ENCODE measurements around the gene CEP112. TPM values are rescaled to one million over a fixed set of nuclear protein-coding genes. Genes with fewer than 3 reads are reported as not detected.
"Not testable (repeated sequence)": the region's sequence is repeated elsewhere in the genome, so short reads cannot be mapped to it uniquely, and the experiment has no call there.

Gene CEP112
- total RNA-seq, 1 experiment from 2014 or later = 6.1 TPM

DNA sequence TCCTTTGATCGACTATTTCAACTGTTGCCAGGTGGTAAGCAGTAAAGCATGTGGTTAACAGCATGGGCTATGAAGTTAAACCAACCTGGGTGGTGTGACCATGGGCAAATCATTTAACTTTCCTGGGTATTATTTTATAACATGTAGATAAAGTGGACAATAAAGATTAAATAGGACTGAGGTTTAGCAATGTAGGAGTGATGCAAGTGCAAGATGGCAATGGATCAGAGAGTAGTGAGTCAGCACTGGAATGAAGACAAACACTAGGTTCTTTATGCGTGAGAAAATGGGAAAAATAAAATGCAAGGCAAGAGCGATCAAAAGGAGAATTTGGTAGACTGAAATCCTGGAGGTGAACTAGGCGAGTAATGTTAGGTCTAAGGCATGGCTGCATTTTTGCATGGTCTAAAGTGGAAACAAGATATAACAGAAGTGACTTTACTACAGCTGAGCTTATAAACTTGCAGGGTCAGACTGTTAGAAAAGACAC lies 408.0 kb downstream of the CEP112 start:
- Mint-ChIP-seq H3K36me3 (no peaks in the 10 kb centered on the region), H3K27ac (no peak overlapping the region; the same call in 1 of the 2 replicates), H3K9me3 (peaks cover 17% of the 10 kb centered on the region), H3K4me1 (peaks cover 8% of the 10 kb centered on the region), H3K27me3 (ENCODE audit: low read depth) (no peaks in the 10 kb centered on the region), H3K4me3 (no peak overlapping the region)
- ATAC-seq (no peak), DNase-seq (ENCODE audit: low spot score) (no peak)
- peak; percentile 93 for TF ChIP-seq GABPB1 (CRISPR knock-in tag; IDR thresholded peaks at IDR 0.05)
- TF ChIP-seq RORB (CRISPR knock-in tag; IDR thresholded peaks at IDR 0.05) = no peak
- ChIA-PET POLR2A (no interaction called here), CTCF (interaction anchor here (0.9 kb wide), 1 partner anchor 14 kb away, joined by 3 read pairs; no protein-coding TSS in a partner anchor)

DNA sequence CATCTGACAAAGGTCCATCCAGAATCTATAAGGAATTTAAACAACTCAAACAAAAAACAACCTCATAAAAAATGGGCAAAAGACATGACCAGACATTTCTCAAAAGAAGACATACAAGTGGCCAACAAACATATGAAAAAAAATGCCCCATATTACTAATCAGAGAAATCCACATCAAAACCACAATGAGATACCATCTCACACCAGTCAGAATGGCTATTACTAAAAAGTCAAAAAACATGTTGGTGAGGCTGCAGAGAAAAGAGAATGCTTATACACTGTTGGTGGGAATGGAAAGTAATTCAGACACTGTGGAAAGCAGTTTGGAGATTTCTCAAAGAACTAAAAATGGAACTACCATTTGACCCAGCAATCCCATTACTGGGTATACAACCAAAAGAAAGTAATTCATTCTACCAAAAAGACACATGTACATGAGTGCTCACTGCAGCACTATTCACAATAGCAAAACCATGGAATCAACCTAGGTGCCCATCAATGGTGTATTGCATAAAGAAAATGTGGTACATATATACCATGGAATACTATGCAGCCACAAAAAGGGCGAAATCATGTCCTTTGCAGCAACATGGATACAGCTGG lies 409.7 kb downstream of the CEP112 start:
- POLR2A ChIA-PET; H3K4me3 Mint-ChIP-seq; DNase-seq (ENCODE audit: low spot score); CTCF ChIA-PET; H3K4me1 Mint-ChIP-seq; H3K27ac Mint-ChIP-seq; H3K27me3 Mint-ChIP-seq (ENCODE audit: low read depth); H3K36me3 Mint-ChIP-seq; ATAC-seq: not testable (repeated sequence)
- peaks cover 19% of the 10 kb centered on the region for H3K9me3 Mint-ChIP-seq

DNA sequence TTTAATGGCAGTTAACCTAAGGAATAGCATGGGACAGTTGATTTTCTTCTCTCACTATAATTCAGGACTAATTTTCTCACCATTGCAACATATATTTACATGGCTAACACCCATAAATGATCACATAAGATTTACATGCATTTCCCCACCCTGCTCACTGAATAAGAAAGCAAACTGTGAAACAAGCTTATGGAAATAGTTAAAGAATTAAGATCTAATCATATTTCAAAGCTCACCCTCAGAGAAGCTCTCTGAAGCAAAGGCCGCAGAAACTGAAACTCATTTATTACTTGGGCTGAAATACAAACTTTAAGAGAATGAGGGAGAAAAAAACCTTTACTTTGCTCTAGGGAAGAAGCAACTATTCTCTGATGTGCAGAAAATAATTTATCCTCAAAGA lies 411.8 kb downstream of the CEP112 start:
- no peaks in the 10 kb centered on the region for H3K27me3 Mint-ChIP-seq (ENCODE audit: low read depth)
- no peak overlapping the region for H3K27ac Mint-ChIP-seq
- TF ChIP-seq EMX1 (CRISPR knock-in tag; IDR thresholded peaks at IDR 0.05) (no peak), PRRX2 (CRISPR knock-in tag; IDR thresholded peaks at IDR 0.05) (no peak), TEAD1 (CRISPR knock-in tag; IDR thresholded peaks at IDR 0.05) (no peak), NFE2L1 (CRISPR knock-in tag; IDR thresholded peaks at IDR 0.05) (no peak), RORB (CRISPR knock-in tag; IDR thresholded peaks at IDR 0.05) (no peak), SMAD4 (CRISPR knock-in tag; IDR thresholded peaks at IDR 0.05) (no peak)
- TF ChIP-seq, protein P1, sequence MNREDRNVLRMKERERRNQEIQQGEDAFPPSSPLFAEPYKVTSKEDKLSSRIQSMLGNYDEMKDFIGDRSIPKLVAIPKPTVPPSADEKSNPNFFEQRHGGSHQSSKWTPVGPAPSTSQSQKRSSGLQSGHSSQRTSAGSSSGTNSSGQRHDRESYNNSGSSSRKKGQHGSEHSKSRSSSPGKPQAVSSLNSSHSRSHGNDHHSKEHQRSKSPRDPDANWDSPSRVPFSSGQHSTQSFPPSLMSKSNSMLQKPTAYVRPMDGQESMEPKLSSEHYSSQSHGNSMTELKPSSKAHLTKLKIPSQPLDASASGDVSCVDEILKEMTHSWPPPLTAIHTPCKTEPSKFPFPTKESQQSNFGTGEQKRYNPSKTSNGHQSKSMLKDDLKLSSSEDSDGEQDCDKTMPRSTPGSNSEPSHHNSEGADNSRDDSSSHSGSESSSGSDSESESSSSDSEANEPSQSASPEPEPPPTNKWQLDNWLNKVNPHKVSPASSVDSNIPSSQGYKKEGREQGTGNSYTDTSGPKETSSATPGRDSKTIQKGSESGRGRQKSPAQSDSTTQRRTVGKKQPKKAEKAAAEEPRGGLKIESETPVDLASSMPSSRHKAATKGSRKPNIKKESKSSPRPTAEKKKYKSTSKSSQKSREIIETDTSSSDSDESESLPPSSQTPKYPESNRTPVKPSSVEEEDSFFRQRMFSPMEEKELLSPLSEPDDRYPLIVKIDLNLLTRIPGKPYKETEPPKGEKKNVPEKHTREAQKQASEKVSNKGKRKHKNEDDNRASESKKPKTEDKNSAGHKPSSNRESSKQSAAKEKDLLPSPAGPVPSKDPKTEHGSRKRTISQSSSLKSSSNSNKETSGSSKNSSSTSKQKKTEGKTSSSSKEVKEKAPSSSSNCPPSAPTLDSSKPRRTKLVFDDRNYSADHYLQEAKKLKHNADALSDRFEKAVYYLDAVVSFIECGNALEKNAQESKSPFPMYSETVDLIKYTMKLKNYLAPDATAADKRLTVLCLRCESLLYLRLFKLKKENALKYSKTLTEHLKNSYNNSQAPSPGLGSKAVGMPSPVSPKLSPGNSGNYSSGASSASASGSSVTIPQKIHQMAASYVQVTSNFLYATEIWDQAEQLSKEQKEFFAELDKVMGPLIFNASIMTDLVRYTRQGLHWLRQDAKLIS (CRISPR knock-in tag; IDR thresholded peaks at IDR 0.05; ENCODE audit: borderline replicate concordance) = no peak
- TF ChIP-seq, protein P2, sequence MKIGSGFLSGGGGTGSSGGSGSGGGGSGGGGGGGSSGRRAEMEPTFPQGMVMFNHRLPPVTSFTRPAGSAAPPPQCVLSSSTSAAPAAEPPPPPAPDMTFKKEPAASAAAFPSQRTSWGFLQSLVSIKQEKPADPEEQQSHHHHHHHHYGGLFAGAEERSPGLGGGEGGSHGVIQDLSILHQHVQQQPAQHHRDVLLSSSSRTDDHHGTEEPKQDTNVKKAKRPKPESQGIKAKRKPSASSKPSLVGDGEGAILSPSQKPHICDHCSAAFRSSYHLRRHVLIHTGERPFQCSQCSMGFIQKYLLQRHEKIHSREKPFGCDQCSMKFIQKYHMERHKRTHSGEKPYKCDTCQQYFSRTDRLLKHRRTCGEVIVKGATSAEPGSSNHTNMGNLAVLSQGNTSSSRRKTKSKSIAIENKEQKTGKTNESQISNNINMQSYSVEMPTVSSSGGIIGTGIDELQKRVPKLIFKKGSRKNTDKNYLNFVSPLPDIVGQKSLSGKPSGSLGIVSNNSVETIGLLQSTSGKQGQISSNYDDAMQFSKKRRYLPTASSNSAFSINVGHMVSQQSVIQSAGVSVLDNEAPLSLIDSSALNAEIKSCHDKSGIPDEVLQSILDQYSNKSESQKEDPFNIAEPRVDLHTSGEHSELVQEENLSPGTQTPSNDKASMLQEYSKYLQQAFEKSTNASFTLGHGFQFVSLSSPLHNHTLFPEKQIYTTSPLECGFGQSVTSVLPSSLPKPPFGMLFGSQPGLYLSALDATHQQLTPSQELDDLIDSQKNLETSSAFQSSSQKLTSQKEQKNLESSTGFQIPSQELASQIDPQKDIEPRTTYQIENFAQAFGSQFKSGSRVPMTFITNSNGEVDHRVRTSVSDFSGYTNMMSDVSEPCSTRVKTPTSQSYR (CRISPR knock-in tag; IDR thresholded peaks at IDR 0.05) = no peak
- ChIA-PET CTCF (no interaction called here), POLR2A (no interaction called here)
- no peaks in the 10 kb centered on the region for H3K36me3 Mint-ChIP-seq
- H3K4me1 Mint-ChIP-seq = peaks cover 3% of the 10 kb centered on the region; the same call in 1 of the 2 replicates
- DNase-seq (ENCODE audit: low spot score) (no peak), ATAC-seq (no peak)
- H3K9me3 Mint-ChIP-seq = peaks cover 23% of the 10 kb centered on the region
- no peak overlapping the region for H3K4me3 Mint-ChIP-seq

DNA sequence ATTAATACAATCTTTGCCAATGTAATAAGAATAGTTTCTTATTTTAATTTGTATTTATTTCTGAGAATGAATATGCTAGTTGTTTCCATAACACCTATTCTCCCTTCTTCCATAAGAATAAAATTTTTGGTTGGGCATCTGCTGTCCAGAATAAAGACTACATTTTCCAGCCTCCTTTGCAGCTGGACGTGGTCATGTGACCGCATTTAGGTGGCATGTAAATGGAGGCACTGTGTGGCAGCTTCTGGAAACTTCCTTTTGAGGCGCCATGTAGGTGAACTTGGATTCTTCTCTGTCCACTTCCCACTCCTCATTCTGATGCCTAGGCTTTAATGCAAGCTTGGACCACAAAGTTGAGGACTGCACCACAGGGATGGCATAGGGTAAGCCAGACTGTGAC lies 415.0 kb downstream of the CEP112 start:
- ChIA-PET POLR2A (no interaction called here), CTCF (no interaction called here)
- ATAC-seq (no peak), DNase-seq (ENCODE audit: low spot score) (no peak)
- H3K27ac Mint-ChIP-seq = no peak overlapping the region
- no peaks in the 10 kb centered on the region for H3K27me3 Mint-ChIP-seq (ENCODE audit: low read depth)
- H3K9me3 Mint-ChIP-seq = peaks cover 16% of the 10 kb centered on the region
- peaks cover 20% of the 10 kb centered on the region for H3K4me1 Mint-ChIP-seq
- TF ChIP-seq, protein P3, sequence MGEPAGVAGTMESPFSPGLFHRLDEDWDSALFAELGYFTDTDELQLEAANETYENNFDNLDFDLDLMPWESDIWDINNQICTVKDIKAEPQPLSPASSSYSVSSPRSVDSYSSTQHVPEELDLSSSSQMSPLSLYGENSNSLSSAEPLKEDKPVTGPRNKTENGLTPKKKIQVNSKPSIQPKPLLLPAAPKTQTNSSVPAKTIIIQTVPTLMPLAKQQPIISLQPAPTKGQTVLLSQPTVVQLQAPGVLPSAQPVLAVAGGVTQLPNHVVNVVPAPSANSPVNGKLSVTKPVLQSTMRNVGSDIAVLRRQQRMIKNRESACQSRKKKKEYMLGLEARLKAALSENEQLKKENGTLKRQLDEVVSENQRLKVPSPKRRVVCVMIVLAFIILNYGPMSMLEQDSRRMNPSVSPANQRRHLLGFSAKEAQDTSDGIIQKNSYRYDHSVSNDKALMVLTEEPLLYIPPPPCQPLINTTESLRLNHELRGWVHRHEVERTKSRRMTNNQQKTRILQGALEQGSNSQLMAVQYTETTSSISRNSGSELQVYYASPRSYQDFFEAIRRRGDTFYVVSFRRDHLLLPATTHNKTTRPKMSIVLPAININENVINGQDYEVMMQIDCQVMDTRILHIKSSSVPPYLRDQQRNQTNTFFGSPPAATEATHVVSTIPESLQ (CRISPR knock-in tag; IDR thresholded peaks at IDR 0.05) = no peak
- TF ChIP-seq, protein P4, sequence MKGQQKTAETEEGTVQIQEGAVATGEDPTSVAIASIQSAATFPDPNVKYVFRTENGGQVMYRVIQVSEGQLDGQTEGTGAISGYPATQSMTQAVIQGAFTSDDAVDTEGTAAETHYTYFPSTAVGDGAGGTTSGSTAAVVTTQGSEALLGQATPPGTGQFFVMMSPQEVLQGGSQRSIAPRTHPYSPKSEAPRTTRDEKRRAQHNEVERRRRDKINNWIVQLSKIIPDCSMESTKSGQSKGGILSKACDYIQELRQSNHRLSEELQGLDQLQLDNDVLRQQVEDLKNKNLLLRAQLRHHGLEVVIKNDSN (CRISPR knock-in tag; IDR thresholded peaks at IDR 0.05) = peak; percentile 73
- TF ChIP-seq ZBTB21 (CRISPR knock-in tag; IDR thresholded peaks at IDR 0.05; ENCODE audit: borderline replicate concordance) (no peak), IRF2 (CRISPR knock-in tag; IDR thresholded peaks at IDR 0.05; ENCODE audit: borderline replicate concordance, low read depth) (no peak)
- TF ChIP-seq, protein P5, sequence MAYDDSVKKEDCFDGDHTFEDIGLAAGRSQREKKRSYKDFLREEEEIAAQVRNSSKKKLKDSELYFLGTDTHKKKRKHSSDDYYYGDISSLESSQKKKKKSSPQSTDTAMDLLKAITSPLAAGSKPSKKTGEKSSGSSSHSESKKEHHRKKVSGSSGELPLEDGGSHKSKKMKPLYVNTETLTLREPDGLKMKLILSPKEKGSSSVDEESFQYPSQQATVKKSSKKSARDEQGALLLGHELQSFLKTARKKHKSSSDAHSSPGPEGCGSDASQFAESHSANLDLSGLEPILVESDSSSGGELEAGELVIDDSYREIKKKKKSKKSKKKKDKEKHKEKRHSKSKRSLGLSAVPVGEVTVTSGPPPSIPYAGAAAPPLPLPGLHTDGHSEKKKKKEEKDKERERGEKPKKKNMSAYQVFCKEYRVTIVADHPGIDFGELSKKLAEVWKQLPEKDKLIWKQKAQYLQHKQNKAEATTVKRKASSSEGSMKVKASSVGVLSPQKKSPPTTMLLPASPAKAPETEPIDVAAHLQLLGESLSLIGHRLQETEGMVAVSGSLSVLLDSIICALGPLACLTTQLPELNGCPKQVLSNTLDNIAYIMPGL (CRISPR knock-in tag; IDR thresholded peaks at IDR 0.05) = no peak
- TF ChIP-seq, protein P6, sequence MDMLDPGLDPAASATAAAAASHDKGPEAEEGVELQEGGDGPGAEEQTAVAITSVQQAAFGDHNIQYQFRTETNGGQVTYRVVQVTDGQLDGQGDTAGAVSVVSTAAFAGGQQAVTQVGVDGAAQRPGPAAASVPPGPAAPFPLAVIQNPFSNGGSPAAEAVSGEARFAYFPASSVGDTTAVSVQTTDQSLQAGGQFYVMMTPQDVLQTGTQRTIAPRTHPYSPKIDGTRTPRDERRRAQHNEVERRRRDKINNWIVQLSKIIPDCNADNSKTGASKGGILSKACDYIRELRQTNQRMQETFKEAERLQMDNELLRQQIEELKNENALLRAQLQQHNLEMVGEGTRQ (CRISPR knock-in tag; IDR thresholded peaks at IDR 0.05) = peak; percentile 84
- no peak overlapping the region for H3K4me3 Mint-ChIP-seq
- no peaks in the 10 kb centered on the region for H3K36me3 Mint-ChIP-seq

Data from WTC11 (cell line).